ACC112 (cell line): ENCODE measurements around the gene CSF1R.

Source experiments
- H2AFZ ChIP-seq: fragments of 200-600 bp; sonication (generic); one replicate; pipeline ENCODE4 v1.6.0; 2017; ENCODE audit warnings: antibody characterized with exemption, low read length; ENCODE audit not compliant: unreplicated experiment
- H3K27ac ChIP-seq: fragments of 200-600 bp; sonication (generic); 2 replicates; pipeline ENCODE4 v1.5.1; 2014; ENCODE audit warnings: low read depth, mild to moderate bottlenecking, antibody characterized with exemption, low read length, moderate library complexity
- H3K27me3 ChIP-seq: fragments of 200-600 bp; sonication (generic); 2 replicates; pipeline ENCODE4 v1.6.1; 2014; ENCODE audit warnings: mild to moderate bottlenecking, antibody characterized with exemption, low read length, moderate library complexity, mixed read lengths; ENCODE audit not compliant: insufficient read depth
- H3K36me3 ChIP-seq: fragments of 200-600 bp; sonication (generic); 2 replicates; pipeline ENCODE4 v1.6.1; 2016; ENCODE audit warnings: mild to moderate bottlenecking, antibody characterized with exemption, low read length, moderate library complexity, mixed read lengths; ENCODE audit not compliant: insufficient read depth
- H3K4me1 ChIP-seq: fragments of 200-600 bp; sonication (generic); one replicate; pipeline ENCODE4 v1.6.1; 2016; ENCODE audit warnings: low read length, mixed read lengths; ENCODE audit not compliant: insufficient read depth, unreplicated experiment, control insufficient read depth
- H3K4me3 ChIP-seq: fragments of 200-600 bp; sonication (generic); 2 replicates; pipeline ENCODE4 v1.5.1; 2014; ENCODE audit warnings: mild to moderate bottlenecking, low read depth, low read length
- H3K79me2 ChIP-seq: fragments of 200-600 bp; sonication (generic); one replicate; pipeline ENCODE4 v1.6.0; 2016; ENCODE audit warnings: low read length; ENCODE audit not compliant: control insufficient read depth, unreplicated experiment, insufficient read depth

The CSF1R gene

GRCh38 chr5:150009671-150010387 lies 76.5 kb downstream of the CSF1R start:
- H3K79me2 ChIP-seq: peaks cover 44% of the 10 kb centered on the region
- H3K4me3 ChIP-seq: no peak overlapping the region
- no peak overlapping the region for H3K27ac ChIP-seq
- no peak overlapping the region for H2AFZ ChIP-seq
- peaks cover 55% of the 10 kb centered on the region for H3K36me3 ChIP-seq
- no peaks in the 10 kb centered on the region for H3K27me3 ChIP-seq
- H3K4me1 ChIP-seq: no peaks in the 10 kb centered on the region

GRCh38 chr5:150007050-150007449 lies 79.3 kb downstream of the CSF1R start:
- peaks cover 60% of the 10 kb centered on the region for H3K79me2 ChIP-seq

DNA sequence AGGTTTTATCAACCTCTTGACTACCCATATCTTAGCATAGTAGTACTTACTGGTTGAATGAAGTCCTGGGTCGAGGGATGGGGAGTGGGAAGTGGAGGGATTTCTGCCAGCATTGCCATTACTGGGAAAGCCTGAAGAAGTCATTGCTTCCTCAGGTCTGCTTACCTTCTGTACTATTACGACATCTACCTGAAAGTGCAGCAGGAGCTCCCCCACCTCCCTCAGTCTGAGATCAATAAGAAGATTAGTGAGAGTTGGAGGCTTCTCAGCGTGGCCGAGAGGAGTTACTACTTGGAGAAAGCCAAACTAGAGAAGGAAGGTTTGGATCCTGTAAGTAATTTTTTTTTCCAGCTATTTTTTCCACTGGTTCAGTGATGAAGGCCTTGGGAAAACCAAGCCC lies 80.0 kb downstream of the CSF1R start:
- Histone ChIP-seq H3K27ac (no peak overlapping the region), H3K79me2 (peaks cover 66% of the 10 kb centered on the region)

More at GRCh38 chr5:150007050-150007449, 79.3 kb downstream of the CSF1R start:
- H3K36me3 ChIP-seq: peaks cover 30% of the 10 kb centered on the region
- H3K27me3 ChIP-seq: no peaks in the 10 kb centered on the region
- H3K27ac ChIP-seq: no peak overlapping the region
- H3K4me3 ChIP-seq: no peak overlapping the region
- no peak overlapping the region for H2AFZ ChIP-seq
- peaks cover 9% of the 10 kb centered on the region for H3K4me1 ChIP-seq

More for the DNA sequence above, 80.0 kb downstream of the CSF1R start:
- Histone ChIP-seq H2AFZ (no peak overlapping the region), H3K27me3 (no peaks in the 10 kb centered on the region), H3K4me3 (no peak overlapping the region), H3K4me1 (peaks cover 11% of the 10 kb centered on the region), H3K36me3 (peaks cover 26% of the 10 kb centered on the region)
